ENCODE measurements around the gene SMIM32.

Gene SMIM32

DNA sequence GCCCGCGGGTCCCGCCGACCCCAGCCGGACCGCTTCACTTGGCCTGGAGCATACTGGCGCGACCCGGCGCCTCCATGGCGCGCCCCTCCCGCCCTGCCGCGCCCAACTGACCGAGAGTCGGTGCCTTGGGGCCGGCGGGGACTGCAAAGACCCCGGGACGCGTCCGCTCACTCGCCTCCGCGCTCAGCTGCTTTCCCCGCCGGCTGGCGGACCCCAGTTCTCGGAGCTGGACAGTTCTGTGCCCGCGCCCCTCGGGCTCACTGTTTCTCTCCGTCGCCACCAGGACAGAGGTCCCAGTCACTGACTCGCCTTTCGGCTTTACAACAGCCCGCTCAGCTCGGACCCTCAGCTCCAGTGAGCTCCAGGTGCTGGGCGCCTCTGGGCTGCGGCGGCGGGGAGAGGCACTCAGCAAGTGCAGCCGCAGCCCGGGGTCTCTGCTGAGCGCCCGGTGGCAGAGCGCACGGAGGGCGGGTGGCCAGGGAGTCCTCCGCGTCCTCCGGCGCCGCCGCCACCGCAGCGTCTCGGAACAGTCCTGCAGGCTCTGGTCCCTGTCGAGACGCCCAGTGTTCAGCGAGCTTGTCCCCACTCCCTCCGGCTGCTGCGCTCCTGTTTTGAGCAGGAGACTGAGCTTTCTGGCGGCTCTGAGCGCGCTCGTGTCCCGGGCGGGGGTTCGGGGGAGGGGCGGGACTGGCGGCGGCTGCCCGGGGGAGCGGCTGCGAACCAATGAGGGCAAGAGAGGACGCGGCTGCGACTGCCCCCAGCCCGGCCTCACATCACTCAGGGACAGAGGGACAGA, at the start of gene SMIM32:
SMIM32 (minus strand) TSS at position 637 of the 796 bp plus-strand sequence. CDS start 638 bp downstream, outside the sequence.
- DNase-seq: no peak

DNA sequence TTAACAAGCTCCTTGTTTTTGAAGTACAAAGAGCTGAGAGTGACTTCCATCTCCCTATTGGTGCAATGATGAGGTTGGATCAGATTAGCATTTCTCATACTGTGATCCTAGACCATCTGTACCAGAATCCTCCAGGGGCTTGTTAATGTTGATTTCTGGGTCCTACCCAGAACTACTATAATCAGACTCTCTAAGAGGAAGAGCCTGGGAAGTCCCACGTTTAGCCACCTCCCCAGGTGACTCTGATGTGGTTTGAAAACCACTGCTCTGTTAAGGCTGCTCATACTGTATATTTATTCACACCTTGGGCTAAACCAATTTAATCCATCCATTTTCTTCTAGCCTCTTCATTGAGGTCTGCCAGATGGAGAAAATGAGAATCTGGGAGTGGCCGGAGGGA, 49.6 kb upstream of the SMIM32 start:
- no peak for DNase-seq

DNA sequence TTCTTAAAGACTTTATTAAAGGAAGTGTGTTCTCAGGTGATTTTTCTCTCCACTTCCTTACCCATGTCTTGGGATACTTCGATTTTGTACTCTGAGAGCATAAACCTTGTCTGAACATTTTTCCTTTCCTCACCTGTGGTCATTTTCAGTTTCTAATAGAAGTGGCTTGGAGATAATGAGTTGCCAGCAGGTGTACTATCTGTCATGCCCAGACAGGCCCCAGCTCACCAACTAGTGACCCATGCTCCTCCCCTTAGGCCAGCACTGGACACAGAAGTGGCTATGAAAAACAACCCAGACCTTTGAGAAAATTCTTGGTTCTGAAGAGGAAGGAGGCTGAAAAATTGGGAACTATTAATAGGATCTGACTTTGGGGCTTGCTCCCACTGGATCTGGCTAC, 49.2 kb upstream of the SMIM32 start:
- no peak for DNase-seq

DNA sequence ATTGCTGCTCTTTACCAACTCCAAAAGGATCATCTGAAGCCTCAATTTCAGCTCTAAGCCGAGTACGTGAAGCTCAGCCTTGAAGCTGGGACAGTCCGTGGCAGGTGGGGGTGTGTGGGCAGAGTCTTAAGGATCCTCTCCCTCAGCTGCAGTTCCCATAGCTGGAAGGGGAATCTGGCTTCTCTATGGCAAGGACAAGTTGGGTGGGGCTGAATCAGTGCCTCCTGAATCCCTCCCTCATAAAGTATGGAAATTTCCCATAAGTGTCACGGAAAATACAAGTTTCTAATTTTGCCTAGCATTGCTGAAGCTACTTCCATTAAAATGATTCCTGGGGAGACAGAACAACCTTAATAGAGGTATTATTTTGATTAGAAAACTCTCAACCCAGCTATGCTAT, 47.9 kb upstream of the SMIM32 start:
- no peak for DNase-seq

DNA sequence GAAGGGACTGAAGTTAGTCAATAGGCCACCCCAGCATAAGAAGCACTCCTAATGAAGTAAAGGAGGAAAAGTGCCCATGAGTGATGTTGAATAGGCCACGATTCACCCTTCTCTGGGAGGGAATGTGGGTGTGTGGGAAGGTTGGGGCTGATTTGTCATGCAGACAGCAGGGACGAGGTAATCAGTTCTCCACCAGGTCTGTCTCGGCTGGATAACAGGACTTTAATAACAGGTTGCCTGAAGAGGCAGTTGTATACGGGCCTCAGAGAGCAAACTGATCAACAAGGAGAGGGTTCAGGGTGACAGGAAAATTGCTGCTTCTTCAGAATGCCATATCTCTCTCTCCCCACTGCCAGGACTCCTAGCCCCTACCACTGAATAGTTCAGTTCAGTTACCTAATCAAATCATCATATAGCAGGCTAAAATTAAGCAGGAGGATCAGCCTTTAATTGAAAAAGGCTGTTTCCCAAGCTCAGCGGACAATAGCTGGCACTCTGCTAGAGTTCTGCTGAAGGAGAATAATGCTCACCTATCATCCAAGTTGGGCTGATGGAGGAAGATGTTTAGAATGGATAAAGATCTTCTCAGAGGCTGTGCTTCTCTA, 43.6 kb upstream of the SMIM32 start:
- DNase-seq: no peak

DNA sequence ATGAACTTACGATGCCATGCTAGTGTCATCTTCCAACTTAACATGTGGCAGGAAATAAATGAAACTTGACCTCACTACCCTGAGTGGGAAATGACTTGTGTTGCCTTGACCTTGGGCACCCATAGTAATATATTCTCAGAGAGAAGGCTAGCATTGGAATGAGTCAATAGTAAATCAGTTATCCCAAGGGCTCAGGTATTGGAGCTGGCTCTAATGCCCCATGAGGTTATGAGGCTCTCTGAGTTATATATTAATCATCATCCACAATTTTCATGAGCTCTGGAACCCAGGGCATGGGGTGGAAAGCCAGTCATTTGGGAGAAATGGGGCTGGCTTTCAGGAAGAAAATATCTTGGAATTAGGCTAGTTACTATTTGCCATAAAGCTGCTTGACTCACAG, 42.4 kb upstream of the SMIM32 start:
- no peak for DNase-seq

DNA sequence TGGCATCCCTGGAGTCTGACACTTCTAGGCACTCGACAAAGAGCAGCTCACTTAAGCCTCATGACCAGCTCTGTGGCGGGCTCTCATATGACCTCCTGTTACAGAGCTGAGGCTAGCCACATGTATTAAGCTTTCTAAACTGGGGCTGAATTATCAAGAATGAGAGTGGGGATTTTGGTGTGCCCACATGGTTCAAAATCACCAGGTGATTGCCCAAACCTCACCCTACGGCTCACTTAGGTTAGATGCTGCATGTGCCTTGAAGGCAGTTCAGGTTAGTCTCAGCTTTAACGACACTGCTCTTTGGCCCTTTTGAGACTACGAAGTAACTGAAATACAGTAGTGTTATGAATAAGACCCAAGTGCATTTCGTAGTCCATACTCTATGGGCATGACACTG, 39.4 kb upstream of the SMIM32 start:
- DNase-seq: no peak

DNA sequence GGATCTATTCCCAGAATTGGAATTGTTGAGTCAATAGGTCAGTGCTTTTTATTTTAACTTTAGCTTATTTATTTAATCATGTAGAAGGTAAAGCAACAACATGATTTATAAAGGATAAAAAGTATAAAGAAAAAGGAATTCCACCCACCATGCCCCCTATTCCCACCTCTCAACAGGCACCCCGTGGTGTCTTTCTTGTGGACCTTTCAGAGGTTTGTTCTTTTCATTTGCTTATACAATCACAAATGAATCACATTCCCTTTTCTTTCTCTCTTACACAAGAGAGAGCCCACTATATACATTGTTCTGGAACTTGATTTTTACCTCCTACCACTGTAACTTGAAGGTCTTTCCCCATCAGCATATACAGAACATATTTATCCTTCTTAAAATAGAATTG, 37.2 kb upstream of the SMIM32 start:
- DNase-seq: no peak

DNA sequence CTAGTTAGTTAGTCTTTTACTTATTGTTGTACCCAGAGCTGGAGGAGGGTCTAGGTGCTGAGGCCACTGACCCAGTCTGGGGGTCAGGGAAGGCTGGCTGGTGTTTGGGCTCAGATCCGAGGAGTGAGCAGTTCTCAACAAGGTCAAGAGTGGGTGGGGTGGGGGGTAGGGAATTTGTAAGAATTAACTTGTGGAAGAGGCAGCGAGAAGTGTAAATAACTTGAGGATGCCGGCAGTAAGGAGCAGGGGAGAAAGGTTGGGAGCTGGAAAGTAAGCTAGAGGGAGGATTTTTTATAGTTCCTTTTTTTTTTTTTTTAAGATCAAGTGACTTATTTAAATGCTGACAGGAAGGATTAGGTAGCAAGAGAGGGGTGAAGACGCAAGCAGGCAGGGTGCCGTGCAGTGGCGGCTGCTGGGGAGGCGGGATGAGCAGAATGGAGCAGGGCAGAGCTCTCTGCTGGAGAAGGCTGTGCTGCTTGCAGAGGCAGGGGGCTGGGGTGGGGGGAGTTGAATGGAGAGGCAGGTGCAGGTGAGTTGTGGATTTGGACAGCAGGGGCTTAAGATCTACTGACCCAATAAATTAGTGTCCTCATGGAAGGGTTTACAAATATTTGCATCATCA, 35.3 kb upstream of the SMIM32 start:
- no peak for DNase-seq

DNA sequence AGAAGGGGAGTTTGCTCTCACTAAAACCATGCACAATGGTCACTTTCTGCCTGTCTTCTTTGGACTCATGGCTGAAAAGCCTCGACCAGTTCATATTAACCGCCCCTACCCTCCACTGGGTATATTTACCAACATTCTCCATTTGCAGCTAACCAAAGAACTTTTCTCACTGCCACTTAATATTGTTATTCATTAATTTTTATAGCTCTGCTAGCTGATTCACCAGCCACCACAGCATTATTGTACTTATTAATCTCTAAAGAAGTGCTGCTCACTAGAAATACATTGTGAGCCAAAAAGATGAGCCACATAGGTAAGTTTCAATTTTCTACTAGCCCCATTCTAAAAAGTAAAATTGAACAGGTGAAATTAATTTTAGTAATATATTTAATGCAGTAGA, 33.4 kb upstream of the SMIM32 start:
- DNase-seq: no peak

DNA sequence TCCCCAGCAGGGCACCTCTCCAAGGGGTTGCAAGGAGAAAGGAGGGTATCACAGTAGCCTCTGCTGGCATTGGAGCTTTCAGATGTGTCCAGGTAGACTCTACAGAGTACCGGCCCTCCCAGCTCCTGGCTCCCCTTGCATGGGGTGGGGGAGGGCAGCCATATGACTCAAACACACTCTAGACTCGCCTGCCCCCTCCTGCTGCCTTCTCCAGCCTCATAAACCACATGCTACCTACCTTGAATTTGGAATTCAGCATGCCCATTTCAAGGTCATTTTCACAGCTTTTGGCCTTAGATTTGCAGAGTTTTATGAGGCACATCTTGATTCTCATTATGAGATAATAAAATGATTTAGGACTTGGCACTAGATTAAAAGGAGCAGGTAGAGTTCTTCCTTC, 32.8 kb upstream of the SMIM32 start:
- DNase-seq: no peak

DNA sequence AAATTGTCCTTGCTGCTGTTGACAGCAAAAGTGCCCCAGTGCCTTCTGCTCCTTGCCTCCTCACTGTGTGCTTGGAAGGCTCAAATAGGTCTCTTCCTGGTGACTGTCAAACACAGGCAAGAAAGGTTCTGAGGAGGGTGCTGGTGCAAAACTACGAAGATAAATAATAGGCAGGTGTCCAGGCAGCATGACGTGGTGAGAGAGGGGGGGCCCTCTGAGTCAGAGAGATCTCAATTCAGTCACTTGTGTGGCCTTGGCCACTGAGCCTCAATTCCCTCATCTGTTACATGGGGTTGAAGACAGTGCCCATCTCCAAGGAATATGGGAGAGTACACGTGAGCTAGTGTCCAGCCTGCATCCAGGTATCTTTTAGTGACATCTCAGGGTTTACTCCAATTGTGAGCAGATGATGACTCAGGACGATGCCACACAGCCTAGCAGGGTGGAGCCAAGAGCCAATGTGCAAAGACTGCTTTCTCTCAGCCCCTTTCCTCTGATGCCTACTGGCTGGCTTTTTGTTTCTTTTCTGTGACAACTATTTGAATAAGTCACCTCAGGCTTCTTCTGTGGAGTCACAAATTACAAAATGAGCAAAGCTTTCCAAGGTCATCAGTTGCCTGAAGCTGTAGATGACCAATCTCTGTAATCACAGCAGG, 29.7 kb upstream of the SMIM32 start:
- no peak for DNase-seq

DNA sequence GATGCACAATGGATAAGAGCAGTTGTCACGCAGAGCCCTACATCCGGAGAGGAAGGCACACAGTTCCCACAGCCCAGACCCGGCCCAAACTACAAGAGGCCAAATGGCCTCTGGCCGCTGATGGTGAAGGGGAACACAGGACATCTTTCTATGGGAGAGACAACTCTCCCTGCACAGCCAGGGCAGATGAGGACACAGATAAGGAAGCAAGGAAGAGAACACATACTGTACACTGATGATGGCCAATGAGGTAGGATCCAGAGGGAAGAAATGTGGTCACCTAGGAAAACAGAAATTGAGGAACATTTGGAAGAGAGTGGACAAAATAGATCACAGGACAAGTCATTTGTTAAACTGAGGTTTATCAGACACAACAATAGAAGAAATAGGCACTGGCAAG, 28.4 kb upstream of the SMIM32 start:
- no peak for DNase-seq

DNA sequence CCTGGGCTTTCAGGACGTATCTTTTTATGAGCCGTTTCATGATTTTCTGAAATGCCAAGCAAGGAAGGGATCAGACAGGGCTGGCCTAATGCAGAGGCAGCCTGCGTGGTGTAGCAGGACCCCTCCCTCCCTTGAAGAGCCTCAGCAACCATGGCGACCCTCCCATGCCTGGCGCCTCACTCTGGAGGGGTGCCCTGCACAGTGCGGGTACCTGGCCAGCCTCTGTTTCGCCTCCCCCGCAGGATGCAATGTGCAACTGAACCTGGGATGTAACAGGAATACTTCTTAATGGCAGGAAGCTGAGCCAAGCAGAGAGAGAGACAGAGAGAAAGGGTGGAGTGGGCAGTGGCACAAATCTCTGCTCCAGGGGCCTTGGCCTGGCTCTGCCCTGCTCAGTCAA, 23.3 kb upstream of the SMIM32 start:
- no peak for DNase-seq

DNA sequence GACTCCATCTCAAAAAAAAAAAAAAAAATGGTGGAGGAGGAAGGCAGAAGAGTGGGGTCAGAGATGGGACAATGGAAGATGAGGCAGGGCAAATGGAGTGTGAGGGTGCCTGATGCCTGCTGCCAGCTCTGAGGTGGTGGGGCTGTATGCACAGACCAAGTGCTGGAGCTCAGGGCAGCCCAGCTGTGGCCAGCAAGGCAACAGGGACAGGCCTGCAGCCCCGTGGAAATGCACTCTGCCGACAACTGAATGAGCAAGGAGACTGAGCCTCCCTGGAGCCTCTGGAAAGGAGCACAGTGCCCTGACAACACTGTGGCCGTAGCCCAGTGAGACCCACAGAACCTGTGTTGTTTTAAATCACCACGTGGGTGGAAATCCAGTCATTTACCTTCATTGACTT, 22.9 kb upstream of the SMIM32 start:
- no peak for DNase-seq

DNA sequence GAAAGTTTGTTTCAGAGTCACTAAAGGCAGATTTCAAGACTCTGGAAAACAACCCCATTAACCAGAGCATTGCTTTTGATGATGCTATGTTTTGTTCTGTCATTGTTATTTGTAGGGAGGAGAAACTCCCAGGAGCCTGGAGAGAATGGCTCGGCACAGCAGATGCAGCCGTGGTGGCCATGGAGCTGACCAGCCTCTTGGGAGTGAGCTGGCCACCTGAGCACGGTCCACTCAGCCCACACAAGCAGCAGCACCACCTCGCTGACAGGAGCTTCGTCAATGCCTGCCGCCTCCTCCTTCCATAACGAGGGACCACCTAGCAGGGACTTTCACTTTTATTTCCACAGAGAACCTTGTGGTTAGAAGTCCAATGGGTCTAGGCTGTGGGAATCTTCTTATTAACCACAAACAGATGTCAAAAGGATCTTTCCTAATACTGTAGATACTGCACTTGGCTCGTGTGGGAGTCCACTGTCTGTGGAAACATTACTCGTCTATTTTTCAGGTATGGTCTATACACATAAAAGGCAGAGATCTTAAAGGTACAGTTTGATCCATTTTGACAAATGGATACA, 21.0 kb upstream of the SMIM32 start:
- no peak for DNase-seq

DNA sequence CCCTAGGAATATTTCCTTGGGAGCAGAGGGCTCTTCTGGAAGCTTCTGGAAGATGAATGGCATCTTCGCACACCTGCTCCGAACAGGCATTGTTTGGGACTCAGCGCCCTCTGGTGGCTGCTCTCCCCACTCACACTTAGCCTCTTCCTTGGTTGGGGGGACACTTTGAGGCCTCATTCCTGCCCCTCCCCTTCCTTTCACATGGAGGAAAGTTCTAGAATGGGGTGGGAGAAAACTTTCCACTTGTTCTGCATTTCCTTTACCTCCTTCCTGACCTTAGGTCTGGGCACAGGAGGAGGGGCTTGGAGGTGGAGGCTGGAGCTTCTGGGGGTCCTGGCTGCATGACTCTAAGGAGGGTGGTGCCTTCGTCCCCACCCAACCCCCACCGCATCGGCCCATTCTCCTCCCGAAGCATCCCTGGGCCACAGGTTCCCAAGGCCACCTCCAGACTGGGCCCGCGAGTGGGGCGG, 19.3 kb upstream of the SMIM32 start:
- peak in 1 of 2 experiments; percentile 46 for DNase-seq

DNA sequence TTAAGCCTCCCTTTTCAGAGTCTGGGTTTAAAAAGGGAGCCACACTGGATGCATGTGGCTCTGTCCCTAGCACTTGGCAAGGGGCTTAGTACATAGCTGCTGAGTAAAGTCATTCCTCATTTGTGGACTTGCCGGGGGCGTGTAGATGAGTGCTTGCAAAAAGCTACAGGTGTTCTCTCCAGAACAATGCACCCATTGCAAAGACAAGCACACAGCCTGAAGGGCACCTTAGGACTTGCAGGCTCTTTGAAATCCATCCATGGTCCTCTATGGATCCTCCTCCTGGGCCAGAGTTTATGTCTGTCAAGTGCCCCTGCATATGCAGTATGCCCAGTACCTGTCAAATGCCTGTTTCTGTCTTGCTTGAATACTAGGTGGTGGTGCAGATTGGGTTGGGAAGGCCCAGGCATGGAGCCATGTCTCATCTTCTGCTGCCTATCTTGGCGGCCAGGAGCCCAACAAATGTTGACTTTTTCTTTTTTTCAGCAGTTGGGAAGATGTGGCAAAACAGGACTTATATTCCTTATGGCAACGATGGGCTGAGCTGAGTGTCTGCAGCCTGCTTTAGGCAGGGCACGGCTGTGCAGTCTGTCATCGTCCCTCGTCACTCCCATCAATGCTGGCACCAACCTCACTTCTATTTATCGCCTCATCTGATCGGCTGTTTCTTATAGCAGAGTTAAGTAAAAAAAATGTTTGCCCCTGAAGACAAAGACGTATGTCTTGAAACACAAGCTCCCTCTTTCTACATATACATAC, 18.5 kb upstream of the SMIM32 start:
- DNase-seq: no peak

DNA sequence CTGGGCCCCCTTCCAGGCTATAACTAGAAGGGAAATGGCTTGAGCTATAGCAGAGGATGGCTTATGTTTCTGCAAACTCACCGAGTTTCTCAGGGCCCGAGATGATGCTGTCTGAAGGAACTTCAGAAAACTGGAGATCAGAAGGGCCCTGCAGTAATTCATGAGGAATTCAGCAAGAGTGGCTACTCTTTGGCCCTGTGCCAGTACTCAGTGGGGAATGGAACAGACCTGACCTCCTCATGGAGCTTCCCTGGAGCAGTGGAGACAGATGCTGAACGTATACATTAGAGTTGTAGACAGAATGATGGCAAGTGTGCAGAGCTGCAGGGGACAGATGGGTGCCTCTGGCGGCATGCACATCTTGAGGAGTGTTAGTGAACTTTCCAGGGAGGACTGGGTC, 17.3 kb upstream of the SMIM32 start:
- DNase-seq: no peak

DNA sequence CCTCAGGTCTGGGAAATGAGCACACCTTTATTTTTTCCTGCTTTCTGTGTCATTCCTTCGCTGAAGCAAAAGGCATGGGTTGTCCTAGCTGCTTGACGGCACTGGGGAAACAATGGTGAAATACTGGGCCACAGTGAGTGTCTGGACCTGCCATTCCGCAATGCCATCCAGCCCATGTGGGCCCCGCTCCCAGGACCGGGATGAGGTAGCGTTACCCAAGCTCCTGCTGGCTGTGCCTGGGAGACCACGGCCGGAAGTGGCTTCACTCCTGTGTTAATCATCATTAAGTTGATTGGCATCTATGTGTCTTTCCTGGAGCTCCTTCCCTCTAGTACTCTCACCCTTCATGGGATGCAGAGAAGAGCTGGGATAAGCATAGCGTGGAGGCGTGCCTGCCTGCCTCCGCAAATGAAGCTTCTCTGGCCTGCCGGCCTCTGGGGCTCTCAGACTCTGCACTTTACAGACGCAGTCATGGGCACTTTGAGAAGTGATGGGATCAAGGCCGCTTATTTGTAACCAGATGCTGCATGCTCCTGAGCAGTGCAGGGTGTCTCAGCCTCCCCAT, 16.5 kb upstream of the SMIM32 start:
- no peak for DNase-seq

DNA sequence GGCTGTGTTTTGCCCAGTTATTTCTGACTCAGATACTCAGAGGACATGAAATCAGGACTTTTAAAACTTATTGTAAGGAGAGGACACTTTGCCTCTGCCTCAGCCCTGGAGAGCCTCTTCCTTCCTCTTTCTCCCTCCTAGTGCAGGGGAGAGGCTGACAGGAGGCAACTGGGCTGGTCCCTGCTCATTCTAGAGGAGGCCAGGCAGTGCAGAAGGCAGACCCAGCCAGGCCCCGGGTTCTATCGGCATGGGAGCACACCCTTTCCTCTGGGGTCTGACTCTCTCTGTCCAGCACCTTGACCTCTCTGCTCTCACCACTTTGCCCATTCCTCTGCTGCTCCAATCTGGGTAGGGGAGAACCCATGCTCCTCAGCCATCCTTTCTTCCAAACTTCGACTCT, 16.0 kb upstream of the SMIM32 start:
- no peak for DNase-seq

DNA sequence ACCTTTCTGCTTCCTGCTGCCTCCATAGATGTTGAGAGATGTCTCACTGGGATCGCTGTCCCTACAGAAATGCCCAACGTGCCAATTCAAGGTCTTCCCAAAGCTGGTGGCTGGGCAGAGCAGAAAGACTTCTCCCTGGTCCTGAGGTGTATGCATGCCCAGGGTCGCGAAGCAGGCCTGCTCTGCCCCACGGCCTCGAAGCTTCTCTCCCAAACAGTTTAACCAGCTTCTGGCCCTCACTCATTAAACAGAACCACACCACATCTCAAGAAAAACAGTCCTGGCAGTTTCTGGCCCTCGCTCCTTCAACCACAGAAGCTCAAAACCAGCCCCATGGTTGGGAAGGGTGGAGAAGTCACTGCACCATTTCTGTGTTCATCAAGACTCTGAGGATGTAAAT, 14.7 kb upstream of the SMIM32 start:
- DNase-seq: no peak

Measured in stimulated activated CD4-positive, alpha-beta T cell treated with anti-CD3 and anti-CD28 coated beads, Interleukin-4, amount 100 ng/mL, for 4 hours (primary cell).